ENCODE results near the gene SIK3. TPM values are rescaled to one million over a fixed set of nuclear protein-coding genes. Genes with fewer than 3 reads are reported as not detected.

Gene SIK3
- total and polyA plus RNA-seq, 2 donors (not counting 3 experiments of a cell fraction or from before 2014, with no cell fraction given) = 10.3 to 21.3 TPM

- no peaks in the 10 kb centered on the region for H3K9me1 ChIP-seq (replicated peaks; ENCODE audit: control insufficient read depth, extremely low read depth, insufficient read depth, low read length)
- no peak overlapping the region for H3K4me2 ChIP-seq (ENCODE audit: insufficient read depth, low read length)
- no peak overlapping the region for H3K27ac ChIP-seq (ENCODE audit: insufficient read depth, low read depth, low read length)
- ChIA-PET POLR2A (no interaction called here), CTCF (interaction anchor here (0.9 to 1.7 kb wide), 2 partner anchors 22 to 86 kb away, joined by 4 read pairs; no protein-coding TSS in a partner anchor)
- H3K4me3 ChIP-seq (replicated peaks in 1 of 3; ENCODE audit: insufficient read depth in 1 of 3, low read depth in 1 of 3, low read length in 3 of 3) = no peak overlapping the region
- no peaks in the 10 kb centered on the region for H4K20me1 ChIP-seq (replicated peaks; ENCODE audit: control insufficient read depth, extremely low read depth, insufficient read depth, low read length)
- no peaks in the 10 kb centered on the region for H3K27me3 ChIP-seq (ENCODE audit: control insufficient read depth in 2 of 2, insufficient read depth in 2 of 2, low read length in 2 of 2)
- intact Hi-C loops (cut with micrococcal nuclease) (no loop called here), dilution Hi-C loops (cut with MboI; ENCODE audit: extremely low pct_ligation_motif_present, low sequenced_read_pairs) (no loop called here)
- no peak overlapping the region for H3K9ac ChIP-seq (replicated peaks; ENCODE audit: extremely low read depth, insufficient read depth, low read length)
- no TSS peak for BruUV-seq (replicated peaks)
- H3K36me3 ChIP-seq (ENCODE audit: control insufficient read depth in 2 of 2, extremely low read depth in 1 of 2, insufficient read depth in 2 of 2, low read length in 2 of 2) = no peaks in the 10 kb centered on the region
- no peaks in the 10 kb centered on the region for H3K79me2 ChIP-seq (ENCODE audit: control insufficient read depth, insufficient read depth, low read length)
- FAIRE-seq (no peak), DNase-seq (ENCODE audit: low read depth, low spot score) (no peak)
- no peaks in the 10 kb centered on the region for H3K9me3 ChIP-seq (replicated peaks; ENCODE audit: control insufficient read depth, insufficient read depth, low read length)
- no peak overlapping the region for H2AFZ ChIP-seq (ENCODE audit: low read depth, low read length)
- H3K4me1 ChIP-seq (ENCODE audit: control insufficient read depth, extremely low read depth, insufficient read depth, low read length) = peaks cover 10% of the 10 kb centered on the region
- TF ChIP-seq MYC (IDR thresholded peaks at IDR 0.05; ENCODE audit: low read depth, low read length) (no peak), MAX (IDR thresholded peaks at IDR 0.05; ENCODE audit: insufficient read depth, insufficient read length) (no peak), POLR2AphosphoS5 (IDR thresholded peaks at IDR 0.05; ENCODE audit: insufficient read depth, low read depth, low read length) (no peak), JUN (IDR thresholded peaks at IDR 0.05; ENCODE audit: borderline replicate concordance, insufficient read depth, insufficient read length, low read depth) (no peak), POLR2A (IDR thresholded peaks at IDR 0.05; ENCODE audit: low read depth, low read length) (no peak), EZH2 (IDR thresholded peaks at IDR 0.05; ENCODE audit: borderline replicate concordance, low read depth, low read length, severe bottlenecking) (no peak), CTCF (IDR thresholded peaks at IDR 0.05; ENCODE audit: extremely low read depth in 1 of 2, insufficient read depth in 1 of 2, low read depth in 1 of 2, low read length in 2 of 2) (no peak), FOS (IDR thresholded peaks at IDR 0.05; ENCODE audit: borderline replicate concordance, insufficient read depth, low read length) (no peak), GATA2 (IDR thresholded peaks at IDR 0.05; ENCODE audit: insufficient read depth, insufficient read length, low read depth, low read length) (no peak)
Observed at GRCh38 chr11:117020287-117020686, 77.9 kb downstream of the SIK3 start.

Data from endothelial cell of umbilical vein (primary cell).